HG02571 (cell line): ENCODE measurements around the gene PRR7.
A peak's percentile ranks its signal among the peaks of the same experiment; 100 is the strongest.
"Not testable (repeated sequence)": the region's sequence is repeated elsewhere in the genome, so short reads cannot be mapped to it uniquely, and the experiment has no call there.

Experiments
- ATAC-seq: cut with Tn5 transposase; IDR thresholded peaks from one replicate; pipeline ENCODE4 v1.9.1; 2021; ENCODE audit warnings: mild to moderate bottlenecking, moderate library complexity; ENCODE audit not compliant: unreplicated experiment

PRR7 gene, protein sequence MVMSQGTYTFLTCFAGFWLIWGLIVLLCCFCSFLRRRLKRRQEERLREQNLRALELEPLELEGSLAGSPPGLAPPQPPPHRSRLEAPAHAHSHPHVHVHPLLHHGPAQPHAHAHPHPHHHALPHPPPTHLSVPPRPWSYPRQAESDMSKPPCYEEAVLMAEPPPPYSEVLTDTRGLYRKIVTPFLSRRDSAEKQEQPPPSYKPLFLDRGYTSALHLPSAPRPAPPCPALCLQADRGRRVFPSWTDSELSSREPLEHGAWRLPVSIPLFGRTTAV

DNA sequence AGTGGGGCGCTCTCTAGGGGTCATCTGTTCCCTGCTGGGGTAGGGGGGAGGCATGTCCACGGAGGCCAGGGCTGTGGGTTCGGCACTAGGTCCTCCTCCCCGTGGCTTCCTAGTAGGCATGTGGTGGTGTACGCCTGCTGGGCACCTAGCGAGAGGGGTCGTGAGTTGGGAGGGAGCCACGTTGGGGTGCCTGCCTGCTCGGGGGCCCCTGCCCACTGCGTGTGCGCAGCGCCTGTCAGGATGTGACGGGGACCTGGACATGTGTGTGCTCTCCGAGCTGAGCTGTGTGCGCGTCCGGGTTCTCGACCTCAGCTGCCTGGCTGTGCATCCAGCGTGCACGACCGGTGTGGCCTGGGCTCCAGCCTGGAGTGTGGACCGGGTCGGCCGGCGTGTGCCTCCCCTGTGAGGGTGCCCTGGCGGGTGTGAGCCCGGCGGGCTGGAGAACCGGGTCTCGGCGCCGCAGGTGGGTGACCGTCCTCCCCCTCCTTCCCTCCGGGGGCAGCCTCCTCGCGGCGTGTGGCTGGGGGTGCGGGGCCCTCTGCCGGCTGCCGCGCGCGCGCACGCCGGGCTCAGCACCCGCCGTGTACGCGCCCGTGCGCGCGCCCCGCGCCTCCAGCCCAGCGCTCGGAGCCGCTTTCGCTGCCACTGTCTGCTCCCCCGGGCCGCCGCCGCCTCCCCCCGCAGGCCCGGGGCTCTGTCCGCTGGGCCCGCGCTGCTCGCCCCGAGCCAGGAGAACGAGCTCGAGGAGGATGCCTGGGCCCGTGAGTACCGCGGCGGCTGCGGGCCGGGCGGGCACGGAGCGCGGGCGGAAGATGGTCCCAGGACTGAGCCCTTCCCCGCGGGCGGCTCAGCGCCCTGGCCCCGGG lies at the start of gene PRR7:
Gene PRR7 (plus strand): TSS at position 615 of the 866 bp plus-strand sequence. CDS start 8,254 bp downstream, outside the sequence.
- ATAC-seq = peak; percentile 46

DNA sequence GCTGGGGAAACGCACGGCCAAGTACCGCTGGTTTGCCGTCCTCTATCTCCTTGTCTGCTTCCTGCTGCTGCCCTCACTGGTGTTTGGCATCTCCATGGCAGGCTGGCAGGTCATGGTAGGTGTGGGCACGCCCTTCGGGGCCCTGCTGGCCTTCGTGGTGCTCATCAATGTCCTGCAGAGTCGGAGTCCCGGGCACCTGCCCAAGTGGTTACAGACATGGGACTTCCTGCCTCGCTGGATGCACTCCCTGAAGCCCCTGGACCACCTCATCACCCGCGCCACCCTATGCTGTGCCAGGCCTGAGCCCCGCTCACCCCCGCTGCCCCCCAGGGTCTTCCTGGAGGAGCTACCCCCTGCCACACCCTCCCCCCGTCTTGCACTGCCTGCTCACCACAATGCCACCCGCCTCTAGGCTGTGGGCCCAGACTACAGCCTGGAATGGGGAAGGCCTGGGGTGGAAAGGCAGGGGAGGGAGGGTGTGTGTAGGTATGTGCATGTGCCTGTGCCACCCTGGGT lies 48.7 kb upstream of the PRR7 start:
- ATAC-seq = no peak

DNA sequence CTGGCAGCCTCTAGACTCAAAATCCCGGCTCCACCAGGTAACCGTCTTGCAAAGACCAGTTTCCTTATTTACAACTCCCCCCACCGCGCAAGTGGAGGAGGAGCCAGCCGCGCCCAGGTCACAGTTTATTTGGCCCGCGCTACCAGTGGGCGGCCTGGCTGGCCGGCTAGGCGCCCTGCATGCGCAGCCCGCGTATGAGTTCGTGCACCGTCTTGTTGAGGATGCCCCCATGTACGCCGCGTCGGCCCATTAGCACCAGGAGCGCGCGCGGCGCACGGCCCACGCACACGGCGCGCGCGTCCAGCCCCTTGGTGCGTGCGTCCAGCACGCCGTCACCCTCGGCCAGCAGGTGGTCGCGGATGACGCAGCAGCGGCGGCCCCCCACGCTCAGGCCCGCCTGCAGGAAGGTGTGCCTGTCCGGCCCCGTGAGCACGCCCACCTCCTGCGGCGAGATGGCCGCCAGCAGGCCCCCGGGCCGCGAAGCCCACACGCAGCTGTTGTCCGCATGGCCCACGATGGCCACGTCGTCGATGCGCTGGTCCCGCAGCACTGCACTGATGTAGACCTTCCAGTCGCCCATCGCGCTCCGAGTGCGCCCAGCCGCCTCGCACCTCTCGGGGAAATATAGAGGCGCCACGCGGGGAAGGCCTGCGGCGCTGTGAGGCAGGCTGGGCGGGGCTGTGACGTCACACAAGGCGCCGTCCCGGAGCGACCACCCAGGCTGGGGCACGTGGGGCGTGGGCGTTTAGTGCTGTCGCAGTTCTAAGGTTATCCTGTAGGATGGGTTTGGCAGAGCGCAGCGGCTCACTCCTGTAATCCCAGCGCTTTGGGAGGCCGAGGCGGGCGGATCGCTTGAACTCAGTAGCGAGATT lies 46.4 kb upstream of the PRR7 start, which contains the start of gene PFN3:
Gene PFN3 (minus strand): TSS at position 665 of the 872 bp plus-strand sequence. CDS start 85 bp downstream, at position 580.
- no peak for ATAC-seq

DNA sequence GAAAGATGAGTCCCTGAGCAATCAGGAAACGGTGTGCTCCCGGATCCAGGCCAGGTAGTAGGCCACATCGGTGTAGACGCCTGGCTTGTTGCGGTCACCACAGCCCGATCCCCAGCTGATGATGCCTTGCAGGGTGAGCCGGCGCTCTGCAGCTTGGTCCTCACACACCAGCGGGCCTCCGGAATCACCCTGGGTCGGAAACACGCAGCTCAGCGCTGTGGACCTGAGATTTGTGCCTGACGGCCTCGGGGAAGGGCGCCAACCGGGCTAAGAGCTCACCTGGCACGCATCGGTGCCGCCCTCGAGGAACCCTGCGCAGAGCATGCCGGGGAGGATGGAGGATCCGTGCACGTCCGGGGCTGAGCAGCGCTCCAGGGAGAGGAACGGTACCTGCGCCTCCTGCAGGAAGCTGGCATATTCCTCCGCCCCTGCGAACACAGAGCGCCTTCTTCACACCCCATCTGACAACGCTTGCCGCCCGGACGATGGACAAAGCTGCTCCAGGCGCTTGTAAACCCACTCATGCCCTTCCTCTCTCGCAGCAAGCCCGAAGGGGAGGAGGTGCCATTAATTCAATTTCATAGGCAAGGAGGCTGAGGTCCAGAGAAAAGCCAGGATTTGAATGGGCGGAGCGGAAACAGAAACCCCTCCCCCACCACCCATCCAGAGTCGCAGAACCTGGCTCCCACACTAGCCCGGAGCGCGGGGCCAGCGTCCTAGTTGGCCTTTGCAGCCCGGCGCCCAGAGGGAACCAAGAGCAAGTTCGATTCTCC lies 44.2 kb upstream of the PRR7 start:
- no peak for ATAC-seq

DNA sequence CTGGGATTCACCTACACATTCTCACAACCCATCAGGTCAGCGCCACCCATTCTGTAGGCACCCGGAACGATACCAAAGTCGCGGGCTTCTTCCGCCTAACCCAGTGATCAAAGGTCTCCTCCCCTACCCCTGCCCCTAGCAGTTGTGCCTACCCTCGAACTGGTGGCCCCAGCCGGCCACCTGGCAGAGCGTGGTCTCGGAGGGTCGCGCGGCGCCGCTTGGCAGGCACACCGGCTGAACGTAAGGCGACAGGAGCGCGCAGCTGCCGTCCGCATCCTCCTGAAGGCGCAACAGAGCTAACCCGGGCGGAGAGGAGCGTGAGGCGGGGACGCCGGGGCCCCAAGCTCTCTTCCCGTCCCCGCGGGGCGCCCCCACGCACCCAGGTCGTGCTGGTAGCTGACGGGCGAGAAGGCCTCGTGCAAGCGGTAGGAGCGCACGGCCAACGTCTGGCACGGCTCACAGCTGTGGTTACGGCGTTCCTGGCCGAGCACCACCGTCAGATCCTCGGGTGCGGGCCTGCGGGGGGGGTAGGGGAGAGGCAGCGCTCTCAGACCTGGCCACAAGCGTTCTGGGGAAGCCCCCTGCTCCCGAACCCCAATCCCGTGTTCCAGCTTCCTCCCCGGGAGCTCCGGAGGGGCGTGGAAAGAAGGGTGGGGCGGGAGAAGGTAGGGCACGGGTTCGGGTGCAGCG lies 43.4 kb upstream of the PRR7 start:
- ATAC-seq = no peak

DNA sequence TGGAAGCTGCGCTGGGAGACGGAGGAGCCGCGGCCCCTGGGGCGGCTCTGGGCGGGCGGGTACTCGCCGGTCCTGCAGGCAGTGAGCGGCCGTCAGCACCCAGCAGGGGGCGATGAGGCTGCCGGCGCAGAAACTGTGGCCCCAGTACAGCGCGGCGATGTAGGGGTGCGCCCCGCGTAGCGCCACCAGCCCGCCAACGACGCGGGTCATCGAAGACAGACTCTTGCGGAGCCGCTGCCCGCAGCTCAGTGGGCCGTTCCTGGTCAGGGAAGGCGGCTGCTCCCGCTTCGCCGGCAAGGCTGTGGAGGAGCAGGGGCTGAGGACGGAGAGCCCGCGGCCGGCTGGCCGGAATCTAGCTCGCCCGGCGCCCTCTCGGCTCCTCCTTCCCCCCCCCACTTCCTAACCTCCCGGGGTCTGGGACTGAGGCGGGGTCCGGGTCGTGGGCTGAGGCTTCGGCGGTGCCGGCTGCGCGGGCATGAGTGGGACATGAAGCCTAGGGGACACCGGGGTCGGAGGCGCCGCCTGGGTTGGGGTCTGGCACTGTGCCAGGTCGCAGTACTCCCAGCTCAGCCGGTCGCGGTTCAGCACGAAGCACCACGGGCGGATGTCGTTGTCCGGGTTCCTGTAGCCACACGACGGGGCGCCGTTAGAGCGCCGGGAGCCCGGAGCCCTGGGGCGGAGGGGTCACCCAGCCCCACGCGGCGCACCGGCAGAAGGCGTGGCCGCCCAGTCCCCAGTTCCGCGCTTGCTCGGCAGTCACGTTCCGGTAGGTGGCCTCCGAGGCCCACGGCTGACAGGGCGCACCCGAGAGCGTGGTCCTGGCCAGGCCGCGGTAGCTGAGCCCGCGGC lies 42.6 kb upstream of the PRR7 start:
- peak; percentile 73 for ATAC-seq

DNA sequence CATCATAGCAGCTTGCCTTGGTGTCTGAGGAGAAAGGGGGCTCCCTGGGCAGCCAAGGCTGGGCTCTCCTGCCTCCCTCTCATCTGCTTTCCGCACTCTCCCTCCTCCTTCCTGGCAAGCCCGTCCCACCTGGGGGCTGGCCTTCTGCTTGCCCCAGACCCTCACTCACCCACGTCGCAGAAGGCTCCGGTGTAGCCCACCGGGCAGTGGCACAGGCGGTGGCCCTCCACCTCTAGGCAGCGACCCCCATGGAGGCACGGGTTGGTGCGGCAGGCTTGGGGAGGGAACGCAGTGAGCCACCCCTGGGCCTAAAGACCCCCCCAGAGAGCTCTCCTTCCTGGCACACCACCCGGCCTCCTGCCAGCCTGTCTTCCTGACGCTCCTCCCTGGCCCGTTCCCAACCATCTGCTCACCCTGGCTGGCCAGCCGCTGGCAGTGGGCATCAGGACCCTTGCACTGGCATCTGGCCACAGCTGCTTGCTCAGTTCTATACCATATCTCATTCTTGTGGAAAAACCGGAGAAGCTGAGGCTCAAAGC lies 41.9 kb upstream of the PRR7 start:
- no peak for ATAC-seq

DNA sequence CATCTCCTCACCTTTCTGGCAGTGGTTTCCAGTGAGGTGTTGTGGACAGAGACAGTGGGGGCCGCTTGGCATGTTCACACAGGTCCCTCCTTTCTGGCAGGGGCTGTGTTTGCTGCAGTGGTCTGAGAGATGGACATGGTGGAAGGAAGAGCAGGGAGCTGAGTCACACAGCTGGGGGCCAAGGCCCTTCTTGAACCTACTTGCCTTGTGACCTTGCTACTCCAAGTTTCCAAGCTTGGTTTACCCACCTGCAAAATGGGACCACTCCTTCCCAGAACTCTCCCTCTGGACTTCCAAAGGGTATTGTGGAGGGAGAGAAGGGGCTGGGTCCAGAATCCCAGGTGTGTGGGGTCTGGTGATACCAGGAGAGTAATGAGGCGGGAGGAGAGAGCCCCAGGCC lies 41.3 kb upstream of the PRR7 start:
- ATAC-seq = no peak

DNA sequence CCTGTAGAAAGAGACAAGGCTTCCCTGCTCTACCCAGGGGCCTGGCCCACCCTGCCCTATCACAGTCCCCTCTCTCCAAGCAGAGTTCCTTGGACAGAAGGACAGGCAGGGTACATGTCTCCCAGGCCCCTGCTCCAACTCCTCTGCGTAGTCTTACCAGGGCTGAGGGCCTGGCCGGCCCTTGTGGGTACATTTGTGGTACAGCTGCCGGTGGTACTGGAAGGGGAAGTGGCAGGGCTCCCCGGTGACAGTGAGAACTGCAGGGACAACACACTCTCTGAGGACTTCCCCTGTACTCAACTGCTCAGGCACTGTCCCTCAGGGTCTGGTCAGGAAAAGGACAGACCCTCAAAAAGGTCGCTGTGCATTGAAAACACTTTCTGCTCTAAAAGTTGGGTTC lies 40.8 kb upstream of the PRR7 start:
- ATAC-seq = no peak

DNA sequence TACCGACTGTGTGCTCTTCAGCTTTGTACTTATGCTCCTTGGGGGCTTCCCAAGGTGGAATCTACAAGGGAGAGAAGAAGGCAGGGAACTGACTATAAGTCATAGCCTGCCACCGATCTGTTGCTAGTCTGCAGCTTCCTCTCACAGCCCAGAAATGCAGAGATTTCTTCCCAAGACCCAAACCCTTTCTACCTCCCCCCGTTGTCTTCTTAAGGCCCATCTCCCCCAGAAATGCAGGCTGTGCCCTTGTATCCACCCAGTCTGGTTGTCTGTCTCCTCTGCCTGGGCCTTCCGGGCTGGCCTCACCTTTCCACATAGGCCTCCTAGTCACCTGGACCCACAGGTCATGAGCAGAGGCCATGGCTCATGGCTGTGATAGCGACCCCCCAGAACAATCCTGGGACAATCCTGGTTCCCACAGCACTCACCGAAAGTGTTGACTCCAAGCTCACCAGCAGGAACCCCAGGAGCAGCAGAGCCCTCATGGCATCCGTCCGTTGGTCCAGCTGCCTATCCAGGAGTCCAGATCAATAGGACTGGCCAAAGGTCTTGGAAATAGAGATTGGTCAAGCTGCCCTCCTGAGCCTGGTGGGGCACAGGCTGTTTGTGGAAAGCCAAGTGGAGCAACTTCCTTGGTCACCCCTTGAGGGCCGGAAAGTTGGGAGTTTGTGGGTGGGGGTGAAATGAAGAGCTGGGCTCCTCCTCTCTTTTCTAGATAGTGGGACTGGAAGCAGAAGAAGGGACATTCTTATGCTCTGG lies 37.4 kb upstream of the PRR7 start, which contains the start of gene F12:
Gene F12 (minus strand): TSS at position 522 of the 759 bp plus-strand sequence. CDS start 37 bp downstream, at position 485.
- no peak for ATAC-seq

DNA sequence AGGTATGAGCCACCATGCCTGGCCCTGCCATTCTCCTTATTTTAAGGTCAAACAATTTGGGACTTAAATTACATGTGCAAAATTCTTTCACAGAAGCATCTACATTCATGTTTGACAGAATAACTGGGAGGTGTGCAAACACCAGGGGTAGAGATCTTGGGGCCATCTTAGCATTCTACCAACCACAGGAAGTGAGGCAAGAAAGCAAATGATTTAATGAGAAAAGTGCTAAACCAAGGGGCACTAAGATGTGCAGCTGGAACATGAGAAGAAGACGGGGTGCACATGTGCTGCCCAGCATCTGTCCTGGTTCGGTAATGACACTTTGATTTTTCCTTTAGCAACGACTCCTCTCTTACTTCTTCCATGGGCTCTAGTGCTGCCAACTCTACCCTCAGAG lies 36.0 kb upstream of the PRR7 start:
- ATAC-seq = no peak

DNA sequence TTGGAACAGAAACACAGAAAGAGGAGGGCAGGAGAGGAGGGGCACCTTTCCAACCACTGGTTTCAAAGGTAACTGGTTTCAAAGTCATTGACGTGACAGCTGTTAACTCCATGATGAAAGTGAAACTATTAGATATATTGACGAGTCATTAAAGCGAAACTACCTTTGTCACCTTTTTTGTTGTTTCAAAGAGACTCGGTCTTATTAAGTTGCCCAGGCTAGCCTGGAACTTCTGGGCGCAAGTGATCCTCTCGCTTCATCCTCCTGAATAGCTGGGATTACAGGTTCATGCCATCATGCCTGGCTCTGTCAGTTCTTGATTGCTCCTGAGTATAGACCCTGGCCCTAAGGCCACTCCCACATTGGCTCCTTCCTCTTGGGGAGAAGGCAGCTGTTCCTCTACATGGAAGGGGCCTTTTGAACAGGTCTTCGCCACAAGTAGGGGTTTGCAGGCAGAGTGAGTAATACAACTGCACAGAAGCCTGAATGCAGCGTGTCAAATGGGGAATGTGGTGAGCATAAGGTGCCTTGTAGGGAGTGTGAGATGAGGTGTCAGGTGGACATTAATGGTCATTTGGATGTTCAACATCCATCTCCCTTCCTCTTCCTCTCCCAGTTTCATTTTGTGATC lies 33.9 kb upstream of the PRR7 start:
- peak; percentile 61 for ATAC-seq

DNA sequence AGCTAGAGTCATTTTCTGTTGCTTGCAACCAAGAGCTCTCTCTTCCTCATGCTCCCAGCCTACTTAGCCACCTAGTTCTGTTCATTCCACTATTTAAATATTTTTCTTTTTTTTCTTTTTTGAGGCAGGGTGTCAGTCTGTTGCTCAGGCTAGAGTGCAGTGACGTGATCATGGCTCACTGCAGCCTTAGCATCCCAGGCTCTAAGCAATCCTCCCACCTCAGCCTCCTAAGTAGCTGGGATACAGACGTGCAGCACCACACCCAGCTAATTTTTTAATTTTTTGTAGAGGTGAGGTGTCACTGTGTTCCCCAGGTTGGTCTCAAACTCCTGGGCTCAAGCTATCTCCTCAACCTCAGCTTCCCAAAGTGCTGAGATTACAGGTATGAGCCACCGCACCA lies 32.1 kb upstream of the PRR7 start:
- no peak for ATAC-seq

DNA sequence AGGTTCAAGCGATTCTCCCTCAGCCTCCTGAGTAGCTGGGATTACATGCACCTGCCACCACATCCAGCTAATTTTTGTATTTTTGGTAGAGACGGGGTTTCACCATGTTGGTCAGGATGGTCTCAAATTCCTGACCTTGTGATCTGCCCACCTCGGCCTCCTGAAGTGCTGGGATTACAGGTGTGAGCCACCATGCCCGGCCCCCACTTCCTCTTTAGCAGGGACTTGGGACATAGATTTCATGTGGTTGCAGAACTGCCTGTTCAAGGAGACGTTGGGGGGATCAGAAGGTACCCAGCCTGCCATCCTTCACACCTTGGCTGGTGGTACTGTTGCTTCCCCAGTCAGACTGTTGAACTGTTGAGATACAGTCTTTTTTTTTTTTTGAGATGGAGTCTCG lies 29.5 kb upstream of the PRR7 start:
- not testable (repeated sequence) for ATAC-seq

DNA sequence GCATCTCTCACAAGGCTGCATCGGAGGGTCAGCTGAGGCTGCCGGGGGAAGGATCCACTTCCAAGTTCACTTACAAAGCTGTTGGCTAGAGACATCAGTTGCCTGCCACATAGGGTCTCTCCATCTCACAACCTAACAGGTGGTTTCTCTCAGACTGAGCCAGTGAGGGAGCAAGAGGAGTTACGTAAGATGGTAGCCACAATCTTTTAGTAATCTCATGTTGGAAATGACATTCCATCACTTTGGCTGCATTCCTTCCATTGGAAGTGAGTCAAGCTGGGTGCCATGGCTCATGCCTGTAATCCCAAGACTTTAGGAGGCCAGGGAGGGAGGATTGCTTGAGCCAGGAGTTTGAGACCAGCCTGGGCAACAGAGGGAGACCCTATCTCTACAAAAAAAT lies 27.6 kb upstream of the PRR7 start:
- ATAC-seq = no peak

DNA sequence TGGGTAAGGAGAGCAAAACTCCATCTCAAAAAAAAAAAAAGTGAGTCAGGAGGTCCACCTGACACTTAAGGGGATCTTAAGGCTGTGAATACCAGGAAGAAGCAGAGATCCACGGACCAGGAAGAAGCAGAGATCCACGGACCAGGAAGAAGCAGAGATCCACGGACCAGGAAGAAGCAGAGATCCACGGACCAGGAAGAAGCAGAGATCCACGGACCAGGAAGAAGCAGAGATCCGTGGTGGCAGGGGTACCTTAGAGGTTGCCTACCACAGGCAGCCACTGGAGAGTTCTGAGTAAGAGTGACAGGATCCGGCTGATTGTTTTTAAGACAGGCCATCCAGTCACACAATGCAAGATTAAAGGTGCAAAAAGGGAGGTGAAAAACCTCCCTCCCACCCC lies 26.1 kb upstream of the PRR7 start:
- not testable (repeated sequence) for ATAC-seq
